Tibial artery (tissue), 4 donors: Measurements from ENCODE around the gene LIMK1.

ENCODE experiments used
- DNase-seq, 2 donors: peaks; one replicate each; pipeline ENCODE4 v3.0.0-alpha.2; 2019
- H3K27ac ChIP-seq, 2 donors: fragments of 200-600 bp; sonication (generic) in 1 of 2; 1 replicate in 1 of 2; 2 replicates in 1 of 2; pipeline ENCODE4 v1.5.1; 2018 to 2019; ENCODE audit warnings: mild to moderate bottlenecking in 1 of 2
- H3K27me3 ChIP-seq, 2 donors: fragments of 200-600 bp; sonication (generic) in 1 of 2; one replicate each; pipeline versions ENCODE4 v1.5.1 to v1.6.0; 2016 to 2019
- H3K36me3 ChIP-seq, 3 donors: fragments of 200-600 bp; sonication (generic) in 2 of 3; one replicate each; pipeline ENCODE4 v1.5.1; 2016 to 2019; ENCODE audit warnings: mild to moderate bottlenecking in 2 of 3
- H3K4me1 ChIP-seq, 4 donors: fragments of 200-600 bp; sonication (generic) in 2 of 4; 1 replicate in 3 of 4; 2 replicates in 1 of 4; pipeline ENCODE4 v1.5.1; 2016 to 2019
- H3K4me3 ChIP-seq, 2 donors: fragments of 200-600 bp; sonication (generic) in 1 of 2; 1 replicate in 1 of 2; 2 replicates in 1 of 2; pipeline ENCODE4 v1.5.1; 2018 to 2019; ENCODE audit warnings: mild to moderate bottlenecking in 2 of 2
- H3K9me3 ChIP-seq, 3 donors: fragments of 200-600 bp; sonication (generic) in 1 of 3; one replicate each; pipeline ENCODE4 v1.5.1; 2016 to 2019
- intact Hi-C: fragments of 100-400 bp; cut with DNase I; formaldehyde crosslinking; loops from one replicate; pipeline ENCODE4 v1.15.0; 2023; ENCODE audit warnings: low total_unique reads
- TF ChIP-seq, protein P1 (sequence below), 2 experiments: fragments of 200-600 bp in 1 of 2; fragments of 450-650 bp in 1 of 2; IDR thresholded peaks; one replicate each; pipeline ENCODE4 v1.5.1; 2017 to 2019; ENCODE audit warnings: antibody characterized with exemption in 2 of 2, mild to moderate bottlenecking in 1 of 2, moderate library complexity in 1 of 2

LIMK1 gene

GRCh38 chr7:74047804-74048380, 35.7 kb upstream of the LIMK1 start:
- Histone ChIP-seq H3K27me3 (no peaks in the 10 kb centered on the region), H3K4me1 (peaks cover 0 to 36% (median 7%) of the 10 kb centered on the region in 4 donors), H3K27ac (no peak overlapping the region), H3K9me3 (no peaks in the 10 kb centered on the region), H3K36me3 (peaks cover 94 to 99% (median 98%) of the 10 kb centered on the region in 3 donors), H3K4me3 (no peak overlapping the region)
- no peak for DNase-seq
- TF ChIP-seq, protein P1, sequence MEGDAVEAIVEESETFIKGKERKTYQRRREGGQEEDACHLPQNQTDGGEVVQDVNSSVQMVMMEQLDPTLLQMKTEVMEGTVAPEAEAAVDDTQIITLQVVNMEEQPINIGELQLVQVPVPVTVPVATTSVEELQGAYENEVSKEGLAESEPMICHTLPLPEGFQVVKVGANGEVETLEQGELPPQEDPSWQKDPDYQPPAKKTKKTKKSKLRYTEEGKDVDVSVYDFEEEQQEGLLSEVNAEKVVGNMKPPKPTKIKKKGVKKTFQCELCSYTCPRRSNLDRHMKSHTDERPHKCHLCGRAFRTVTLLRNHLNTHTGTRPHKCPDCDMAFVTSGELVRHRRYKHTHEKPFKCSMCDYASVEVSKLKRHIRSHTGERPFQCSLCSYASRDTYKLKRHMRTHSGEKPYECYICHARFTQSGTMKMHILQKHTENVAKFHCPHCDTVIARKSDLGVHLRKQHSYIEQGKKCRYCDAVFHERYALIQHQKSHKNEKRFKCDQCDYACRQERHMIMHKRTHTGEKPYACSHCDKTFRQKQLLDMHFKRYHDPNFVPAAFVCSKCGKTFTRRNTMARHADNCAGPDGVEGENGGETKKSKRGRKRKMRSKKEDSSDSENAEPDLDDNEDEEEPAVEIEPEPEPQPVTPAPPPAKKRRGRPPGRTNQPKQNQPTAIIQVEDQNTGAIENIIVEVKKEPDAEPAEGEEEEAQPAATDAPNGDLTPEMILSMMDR (IDR thresholded peaks at IDR 0.05) = no peak
- intact Hi-C loops = no loop called here

GRCh38 chr7:74048999-74049599, 34.5 kb upstream of the LIMK1 start:
- DNase-seq = no peak

GRCh38 chr7:74049997-74050798, 33.4 kb upstream of the LIMK1 start:
- Histone ChIP-seq H3K4me1 (peaks cover 0 to 15% (median 0%) of the 10 kb centered on the region in 4 donors), H3K27ac (no peak overlapping the region), H3K4me3 (no peak overlapping the region), H3K36me3 (peaks cover 98 to 100% (median 99%) of the 10 kb centered on the region in 3 donors), H3K27me3 (no peaks in the 10 kb centered on the region), H3K9me3 (no peaks in the 10 kb centered on the region)
- DNase-seq = no peak
- intact Hi-C loops = no loop called here
- TF ChIP-seq, protein P1 (IDR thresholded peaks at IDR 0.05) = no peak

More at GRCh38 chr7:74048999-74049599, 34.5 kb upstream of the LIMK1 start:
- peaks cover 95 to 100% (median 98%) of the 10 kb centered on the region in 3 donors for H3K36me3 ChIP-seq
- H3K4me1 ChIP-seq = peaks cover 0 to 23% (median 1%) of the 10 kb centered on the region in 4 donors
- H3K4me3 ChIP-seq = no peak overlapping the region
- H3K27ac ChIP-seq = no peak overlapping the region
- TF ChIP-seq, protein P1 (IDR thresholded peaks at IDR 0.05) = no peak
- H3K27me3 ChIP-seq = no peaks in the 10 kb centered on the region
- intact Hi-C loops = no loop called here
- no peaks in the 10 kb centered on the region for H3K9me3 ChIP-seq

- Histone ChIP-seq H3K9me3 (no peaks in the 10 kb centered on the region), H3K27ac (peak overlapping the region; percentile 10 to 47), H3K4me3 (no peak overlapping the region), H3K36me3 (peaks cover 98 to 100% (median 100%) of the 10 kb centered on the region in 3 donors), H3K27me3 (no peaks in the 10 kb centered on the region), H3K4me1 (peaks cover 0 to 15% (median 0%) of the 10 kb centered on the region in 4 donors)
- intact Hi-C loops = no loop called here
- DNase-seq = no peak
- TF ChIP-seq, protein P1 (IDR thresholded peaks at IDR 0.05) = no peak
Measured at GRCh38 chr7:74051193-74051592, 32.4 kb upstream of the LIMK1 start.

GRCh38 chr7:74051629-74052410, 31.8 kb upstream of the LIMK1 start:
- peaks cover 98 to 100% (median 99%) of the 10 kb centered on the region in 3 donors for H3K36me3 ChIP-seq
- peak overlapping the region; percentile 10 to 47 for H3K27ac ChIP-seq
- TF ChIP-seq, protein P1 (IDR thresholded peaks at IDR 0.05) = no peak
- intact Hi-C loops = no loop called here
- no peak overlapping the region for H3K4me3 ChIP-seq
- H3K27me3 ChIP-seq = no peaks in the 10 kb centered on the region
- H3K4me1 ChIP-seq = peaks cover 0 to 15% (median 0%) of the 10 kb centered on the region in 4 donors
- peak in 1 of 2 donors; percentile 67 for DNase-seq
- no peaks in the 10 kb centered on the region for H3K9me3 ChIP-seq
